HG03135 (cell line): Measurements from ENCODE around the gene TMEM144.
"Not testable (repeated sequence)": the region's sequence is repeated elsewhere in the genome, so short reads cannot be mapped to it uniquely, and the experiment has no call there.

Experiments used
- ATAC-seq: cut with Tn5 transposase; IDR thresholded peaks from one replicate; pipeline ENCODE4 v1.9.1; 2021; ENCODE audit warnings: mild to moderate bottlenecking, moderate library complexity; ENCODE audit not compliant: unreplicated experiment

Gene TMEM144

GRCh38 chr4:158190718-158191117 lies 19.6 kb upstream of the TMEM144 start:
- no peak for ATAC-seq

- no peak for ATAC-seq
Observed at GRCh38 chr4:158192439-158193158, 17.7 kb upstream of the TMEM144 start.

- no peak for ATAC-seq
Observed at GRCh38 chr4:158193171-158193749, 17.0 kb upstream of the TMEM144 start.

DNA sequence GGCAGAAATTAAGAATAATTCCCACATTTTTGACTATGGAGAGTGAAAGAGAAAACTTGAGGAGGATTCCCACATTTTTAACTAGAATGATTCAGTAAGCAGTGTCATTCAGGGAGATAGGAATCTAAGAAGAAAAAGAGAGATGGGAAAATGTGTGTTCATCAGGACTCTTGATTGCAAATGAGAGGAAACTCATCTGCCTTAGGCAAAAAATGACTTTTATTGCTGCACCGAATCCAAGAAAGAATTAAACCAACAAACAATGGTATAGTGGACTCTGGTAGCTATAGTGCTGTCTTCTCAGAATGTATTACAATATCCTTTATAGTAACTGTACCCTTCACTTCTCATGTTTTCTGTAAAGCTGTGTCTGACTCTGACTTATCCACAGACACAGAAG lies 15.0 kb upstream of the TMEM144 start:
- ATAC-seq = no peak

GRCh38 chr4:158197194-158197776 lies 13.0 kb upstream of the TMEM144 start:
- ATAC-seq = no peak

GRCh38 chr4:158200214-158200613 lies 10.1 kb upstream of the TMEM144 start:
- ATAC-seq = no peak

DNA sequence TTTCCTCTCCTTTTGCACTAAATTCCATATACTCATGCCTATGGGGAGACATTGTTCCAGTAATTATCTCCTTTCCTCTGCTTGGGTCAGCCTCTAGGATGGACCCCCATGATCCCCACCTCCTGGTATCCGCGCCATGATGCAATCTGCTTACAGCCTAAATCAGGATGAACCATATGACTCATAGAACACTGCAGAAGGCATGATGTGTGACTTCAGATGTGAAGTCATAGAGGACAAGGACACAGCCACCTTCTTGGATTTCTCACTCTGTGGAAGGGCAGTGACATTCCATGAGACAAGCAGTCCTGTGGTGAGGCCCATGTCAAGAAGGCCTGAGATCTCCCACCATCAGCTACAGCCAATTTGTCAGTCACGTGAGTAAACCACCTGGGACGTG lies 9.0 kb upstream of the TMEM144 start:
- ATAC-seq = no peak

GRCh38 chr4:158201876-158202275 lies 8.4 kb upstream of the TMEM144 start:
- ATAC-seq = no peak

- no peak for ATAC-seq
Observed at GRCh38 chr4:158202481-158202880, 7.8 kb upstream of the TMEM144 start.

GRCh38 chr4:158203436-158203835 lies 6.8 kb upstream of the TMEM144 start:
- no peak for ATAC-seq

- ATAC-seq = no peak
Observed at GRCh38 chr4:158203929-158204328, 6.4 kb upstream of the TMEM144 start.

DNA sequence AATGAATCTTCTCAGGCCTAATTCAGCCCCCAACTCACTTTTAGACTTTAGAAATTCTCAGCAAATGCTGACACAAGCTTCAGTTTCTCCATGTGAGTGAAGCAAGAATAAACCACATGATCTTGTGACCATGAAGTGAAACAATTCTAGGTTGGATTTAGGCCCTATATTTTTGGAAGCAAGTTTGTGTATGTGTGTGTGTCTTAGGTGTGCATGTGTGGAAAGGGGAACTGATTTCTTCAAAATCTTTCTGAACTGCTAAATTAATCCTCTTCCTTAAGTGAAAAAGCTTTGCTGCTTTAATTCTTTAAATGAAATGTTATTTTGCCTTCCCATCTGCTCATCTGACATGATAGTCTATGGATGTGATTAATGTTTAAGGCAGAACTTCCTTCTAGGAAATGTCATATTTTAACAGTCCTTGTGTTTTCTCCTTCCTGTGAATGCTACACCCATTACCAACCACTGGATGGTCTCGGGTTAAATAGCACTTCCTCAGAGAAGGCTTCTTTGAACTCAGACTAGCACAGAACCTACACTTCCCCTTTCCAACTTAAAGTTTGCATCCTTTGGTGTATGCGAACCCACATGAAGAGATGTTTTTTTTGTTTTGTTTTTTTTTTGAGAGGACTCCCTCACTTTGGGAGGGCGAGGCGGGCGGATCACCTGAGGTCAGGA lies 1.2 kb upstream of the TMEM144 start:
- ATAC-seq = peak; percentile 91

DNA sequence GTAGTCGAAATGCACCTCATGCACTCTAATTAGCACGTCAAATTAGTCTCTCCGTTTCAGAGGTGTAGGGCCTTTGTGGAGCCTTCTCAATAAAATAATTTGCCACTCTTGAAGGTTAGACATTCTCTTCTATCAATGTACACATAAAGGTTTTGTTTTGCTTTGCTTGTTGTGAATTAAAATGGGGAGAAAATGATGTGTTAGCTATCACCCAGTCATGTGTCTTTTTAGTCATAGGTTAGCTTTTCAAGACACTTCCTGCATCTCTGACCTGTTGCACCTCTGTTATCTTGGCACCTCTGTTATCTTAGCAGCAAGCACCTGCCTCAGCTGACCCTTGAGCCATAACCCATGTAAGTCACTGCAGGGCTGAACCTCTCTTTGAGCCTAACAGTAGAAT lies 936 bp downstream of the TMEM144 start:
- ATAC-seq = no peak

GRCh38 chr4:158213466-158213865 lies 3.2 kb downstream of the TMEM144 start:
- ATAC-seq = no peak

GRCh38 chr4:158214856-158215255 lies 4.6 kb downstream of the TMEM144 start:
- no peak for ATAC-seq

- ATAC-seq = no peak
Observed at GRCh38 chr4:158217763-158218162, 7.5 kb downstream of the TMEM144 start.

- ATAC-seq = no peak
Observed at GRCh38 chr4:158219623-158220022, 9.3 kb downstream of the TMEM144 start.

DNA sequence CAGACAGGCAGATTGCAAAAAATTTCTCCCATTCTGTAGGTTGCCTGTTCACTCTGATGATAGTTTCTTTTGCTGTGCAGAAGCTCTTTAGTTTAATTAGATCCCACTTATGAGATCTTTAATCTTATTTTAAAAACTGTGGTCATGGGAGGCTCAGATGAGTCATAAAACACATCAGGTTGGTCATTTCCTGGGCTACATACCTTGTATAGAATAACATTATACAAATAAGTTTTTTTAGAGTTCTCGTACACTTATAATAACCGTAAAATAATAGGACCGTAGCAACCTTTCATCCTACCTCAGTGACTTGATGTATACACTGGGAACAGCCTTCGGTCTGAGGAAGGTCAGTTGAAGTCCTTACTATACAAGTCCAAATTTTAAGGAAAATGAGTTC lies 14.0 kb downstream of the TMEM144 start:
- ATAC-seq = not testable (repeated sequence)

- not testable (repeated sequence) for ATAC-seq
Observed at GRCh38 chr4:158224999-158225398, 14.7 kb downstream of the TMEM144 start.

DNA sequence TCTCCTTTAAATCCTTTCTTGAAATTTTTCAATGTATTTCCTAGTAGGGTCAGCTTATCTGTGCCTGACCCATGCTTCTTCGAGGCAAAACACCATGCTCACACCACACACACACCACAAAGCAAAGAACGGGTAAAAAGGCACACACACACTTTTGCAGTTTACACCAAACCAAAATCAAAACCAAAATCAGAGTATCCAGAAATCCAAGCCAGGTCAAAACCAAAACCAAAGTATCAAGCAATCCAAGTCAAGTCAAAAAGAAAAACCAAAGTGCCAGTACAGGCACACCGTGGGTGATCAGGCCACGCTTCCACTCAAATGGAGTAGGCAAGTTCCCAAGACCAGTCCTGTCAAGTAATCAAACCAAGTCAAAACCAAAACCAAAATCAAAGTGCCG lies 17.6 kb downstream of the TMEM144 start:
- not testable (repeated sequence) for ATAC-seq

DNA sequence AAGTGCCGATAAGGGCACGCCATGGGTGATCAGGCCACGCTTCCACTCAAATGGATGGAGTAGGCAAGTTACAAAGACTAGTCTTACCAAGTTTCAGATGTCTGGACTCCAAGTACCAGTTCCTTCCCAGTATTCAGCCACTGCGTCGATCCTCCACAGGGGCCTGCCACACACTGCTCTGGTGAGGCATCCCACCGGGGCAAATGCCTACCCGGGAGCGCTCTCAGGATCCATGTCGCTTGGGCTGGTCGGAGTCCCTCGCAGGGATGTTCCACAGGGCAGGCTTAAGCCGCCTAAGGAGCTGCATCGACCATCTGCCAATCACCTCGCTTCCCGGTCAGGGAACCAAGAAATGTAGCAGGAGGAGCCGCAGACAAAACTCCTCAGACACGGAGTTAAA lies 18.1 kb downstream of the TMEM144 start:
- not testable (repeated sequence) for ATAC-seq

- no peak for ATAC-seq
Observed at GRCh38 chr4:158229768-158230167, 19.5 kb downstream of the TMEM144 start.
